PC-9 (cell line): ENCODE measurements around the gene CUL9. TPM values are rescaled to one million over a fixed set of nuclear protein-coding genes. Genes with fewer than 3 reads are reported as not detected.

ENCODE experiments used
- BruUV-seq: library from RNA; stranded (reverse); fragments of 400-500 nt; replicated peaks from 2 replicates; lab custom pipeline; 2021; lab: Mats Ljungman, UMichigan
- CTCF ChIA-PET: fragments of 300-600 bp; sonication (Branson Sonifier 250); formaldehyde crosslinking; loops from one replicate; lab custom pipeline; 2022; ENCODE audit warnings: antibody characterized with exemption; lab: Charles Lee
- POLR2A ChIA-PET: fragments of 300-600 bp; sonication (Branson Sonifier 250); formaldehyde crosslinking; loops from one replicate; lab custom pipeline; 2022; ENCODE audit warnings: antibody characterized with exemption; ENCODE audit not compliant: unreplicated experiment; lab: Charles Lee
- DNase-seq, 2 experiments: peaks; one replicate each; pipeline versions ENCODE4 v3.0.0 to v3.0.0-alpha.2; 2015 to 2022; ENCODE audit warnings: mixed read lengths in 1 of 2
- H2AFZ ChIP-seq: fragments of 200-600 bp; sonication (generic); 2 replicates; pipeline ENCODE4 v1.8.1; 2017; ENCODE audit warnings: antibody characterized with exemption
- H3F3A ChIP-seq: fragments of 200-600 bp; sonication (generic); 2 replicates; pipeline ENCODE4 v1.8.1; 2017; ENCODE audit warnings: antibody characterized with exemption, mild to moderate bottlenecking, low read depth; ENCODE audit not compliant: insufficient read depth
- H3K27ac ChIP-seq: fragments of 200-600 bp; sonication (generic); 2 replicates; pipeline ENCODE4 v1.6.1; 2016; ENCODE audit warnings: mixed run types
- H3K27me3 ChIP-seq: fragments of 200-600 bp; sonication (generic); 2 replicates; pipeline ENCODE4 v1.6.1; 2016; ENCODE audit warnings: low read depth, mixed run types; ENCODE audit not compliant: insufficient read depth
- H3K36me3 ChIP-seq: fragments of 200-600 bp; sonication (generic); 2 replicates; pipeline ENCODE4 v1.6.1; 2016; ENCODE audit warnings: low read depth, mixed run types
- H3K4me1 ChIP-seq: fragments of 200-600 bp; sonication (generic); replicated peaks from 2 replicates; pipeline ENCODE4 v1.6.1; 2016; ENCODE audit warnings: mixed run types; ENCODE audit not compliant: insufficient read depth
- H3K4me2 ChIP-seq: fragments of 200-600 bp; sonication (generic); 2 replicates; pipeline ENCODE4 v1.6.1; 2017; ENCODE audit warnings: mixed run types
- H3K4me3 ChIP-seq: fragments of 200-600 bp; sonication (generic); 2 replicates; pipeline ENCODE4 v1.6.1; 2016; ENCODE audit warnings: mixed run types
- H3K79me2 ChIP-seq: fragments of 200-600 bp; sonication (generic); 2 replicates; pipeline ENCODE4 v1.6.1; 2017; ENCODE audit warnings: low read depth, mixed run types
- H3K9me2 ChIP-seq: fragments of 200-600 bp; sonication (generic); 2 replicates; pipeline ENCODE4 v1.8.1; 2017; ENCODE audit warnings: mild to moderate bottlenecking; ENCODE audit not compliant: insufficient read depth
- H3K9me3 ChIP-seq: fragments of 200-600 bp; sonication (generic); 2 replicates; pipeline ENCODE4 v1.8.1; 2016; ENCODE audit warnings: low read depth; ENCODE audit not compliant: insufficient read depth
- H4K20me1 ChIP-seq: fragments of 200-600 bp; sonication (generic); 2 replicates; pipeline ENCODE4 v1.8.1; 2017; ENCODE audit not compliant: insufficient read depth
- CTCF ChIP-seq: fragments of 200-600 bp; sonication (generic); conservative IDR thresholded peaks from 2 replicates; pipeline ENCODE4 v1.6.1; 2017; ENCODE audit warnings: mixed run types, antibody characterized with exemption, mild to moderate bottlenecking, moderate library complexity
- EZH2 ChIP-seq: fragments of 200-600 bp; sonication (generic); IDR thresholded peaks from 2 replicates; pipeline ENCODE4 v1.8.0; 2017; ENCODE audit warnings: antibody characterized with exemption, low read depth
- intact Hi-C: fragments of 100-400 bp; cut with micrococcal nuclease; formaldehyde crosslinking; loops from one replicate; pipeline ENCODE4 v1.10.0; 2022; ENCODE audit not compliant: unreplicated experiment
- total RNA-seq: library from RNA; stranded (reverse); gene quantifications from 2 replicates; pipeline ENCODE4 v1.2.3, GENCODE V29; 2021

The CUL9 gene
- total RNA-seq, 1 experiment from 2014 or later = 52.8 TPM

- no TSS peak for BruUV-seq
- Histone ChIP-seq H3K4me3 (no peak overlapping the region), H3K36me3 (no peaks in the 10 kb centered on the region), H3K4me2 (no peak overlapping the region), H4K20me1 (no peaks in the 10 kb centered on the region), H3K27ac (no peak overlapping the region), H3K79me2 (no peaks in the 10 kb centered on the region), H3K4me1 (no peaks in the 10 kb centered on the region), H3K9me2 (no peaks in the 10 kb centered on the region), H3K9me3 (no peaks in the 10 kb centered on the region), H2AFZ (no peak overlapping the region), H3K27me3 (no peaks in the 10 kb centered on the region), H3F3A (no peaks in the 10 kb centered on the region)
- no peak for TF ChIP-seq EZH2
- CTCF ChIA-PET = no interaction called here
- intact Hi-C loops = no loop called here
- no peak for DNase-seq
- POLR2A ChIA-PET = no interaction called here
These were observed 33.1 kb downstream of the CUL9 start for GRCh38 chr6:43215066-43215465.

DNA sequence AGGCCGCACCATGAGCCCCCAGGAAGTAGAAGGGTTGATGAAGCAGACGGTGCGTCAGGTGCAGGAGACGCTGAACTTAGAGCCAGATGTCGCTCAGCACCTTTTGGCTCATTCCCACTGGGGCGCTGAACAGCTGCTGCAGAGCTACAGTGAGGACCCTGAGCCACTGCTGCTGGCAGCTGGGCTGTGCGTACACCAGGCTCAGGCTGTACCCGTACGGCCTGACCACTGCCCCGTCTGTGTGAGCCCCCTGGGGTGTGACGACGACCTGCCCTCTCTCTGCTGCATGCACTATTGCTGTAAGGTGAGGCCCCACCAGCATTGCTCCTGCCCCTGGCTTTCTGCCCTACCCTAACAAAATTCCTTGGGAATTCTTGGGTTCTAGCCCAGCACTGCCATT lies 34.2 kb downstream of the CUL9 start:
- ChIA-PET CTCF (no interaction called here), POLR2A (no interaction called here)
- no peak overlapping the region for H3K27ac ChIP-seq
- H3F3A ChIP-seq = no peaks in the 10 kb centered on the region
- intact Hi-C loops = no loop called here
- TF ChIP-seq CTCF = no peak
- no peak for TF ChIP-seq EZH2
- BruUV-seq = no TSS peak
- H3K9me2 ChIP-seq = no peaks in the 10 kb centered on the region
- no peak overlapping the region for H3K4me3 ChIP-seq
- no peaks in the 10 kb centered on the region for H3K79me2 ChIP-seq
- no peak overlapping the region for H3K4me2 ChIP-seq
- H3K36me3 ChIP-seq = no peaks in the 10 kb centered on the region
- H2AFZ ChIP-seq = no peak overlapping the region
- no peaks in the 10 kb centered on the region for H3K9me3 ChIP-seq
- no peak for DNase-seq
- H4K20me1 ChIP-seq = no peaks in the 10 kb centered on the region
- H3K4me1 ChIP-seq = no peaks in the 10 kb centered on the region
- H3K27me3 ChIP-seq = no peaks in the 10 kb centered on the region

- ChIA-PET POLR2A (interaction anchor here (0.6 kb wide), 1 partner anchor 1482 kb away, joined by 3 read pairs; no protein-coding TSS in a partner anchor), CTCF (no interaction called here)
- H3K4me2 ChIP-seq = no peak overlapping the region
- no peak for TF ChIP-seq EZH2
- no peak for TF ChIP-seq CTCF
- H4K20me1 ChIP-seq = no peaks in the 10 kb centered on the region
- BruUV-seq = no TSS peak
- no peaks in the 10 kb centered on the region for H3K9me3 ChIP-seq
- no peaks in the 10 kb centered on the region for H3K4me1 ChIP-seq
- no peaks in the 10 kb centered on the region; the same call in 1 of the 2 replicates for H3F3A ChIP-seq
- no peak overlapping the region for H2AFZ ChIP-seq
- no peaks in the 10 kb centered on the region for H3K27me3 ChIP-seq
- H3K4me3 ChIP-seq = no peak overlapping the region
- no peaks in the 10 kb centered on the region for H3K79me2 ChIP-seq
- intact Hi-C loops = no loop called here
- no peaks in the 10 kb centered on the region for H3K9me2 ChIP-seq
- no peak overlapping the region for H3K27ac ChIP-seq
- DNase-seq = no peak
- H3K36me3 ChIP-seq = no peaks in the 10 kb centered on the region
These were observed 35.4 kb downstream of the CUL9 start for GRCh38 chr6:43217351-43217750.

DNA sequence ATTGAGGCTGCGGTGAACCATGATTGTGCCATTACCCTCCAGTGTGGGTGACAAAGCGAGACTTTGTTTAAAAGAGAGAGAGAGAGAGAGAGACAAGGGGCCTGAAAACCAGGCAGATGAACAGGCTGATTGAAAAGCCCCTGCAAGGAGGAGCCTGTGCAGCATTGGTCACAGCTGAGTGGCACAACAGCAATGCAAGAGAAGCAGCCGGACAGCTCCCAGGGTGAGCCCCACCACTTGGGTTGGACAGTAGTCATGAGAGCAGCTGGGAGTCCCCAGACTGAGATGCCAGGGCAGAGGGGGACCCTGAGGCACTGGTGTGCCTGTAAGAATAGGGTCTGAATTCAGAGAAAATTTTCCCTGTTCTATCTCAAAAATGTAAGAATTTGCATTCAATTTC lies 37.1 kb downstream of the CUL9 start:
- Histone ChIP-seq H3K36me3 (no peaks in the 10 kb centered on the region), H3K27me3 (no peaks in the 10 kb centered on the region), H3F3A (no peaks in the 10 kb centered on the region; the same call in 1 of the 2 replicates), H3K79me2 (no peaks in the 10 kb centered on the region), H3K9me2 (no peaks in the 10 kb centered on the region), H3K9me3 (no peaks in the 10 kb centered on the region), H3K4me2 (no peak overlapping the region), H3K4me3 (no peak overlapping the region), H3K4me1 (no peaks in the 10 kb centered on the region), H3K27ac (no peak overlapping the region), H4K20me1 (no peaks in the 10 kb centered on the region), H2AFZ (no peak overlapping the region)
- TF ChIP-seq EZH2 (no peak), CTCF (no peak)
- POLR2A ChIA-PET = interaction anchor here (0.5 kb wide), 1 partner anchor 72 kb away, joined by 3 read pairs; no protein-coding TSS in a partner anchor
- CTCF ChIA-PET = no interaction called here
- BruUV-seq = no TSS peak
- no peak for DNase-seq
- intact Hi-C loops = no loop called here
